Measurements from ENCODE around the gene GPR107.

GRCh38 chr9:130053504-130054324 lies at the start of gene GPR107:
- TF ChIP-seq SUZ12 (IDR thresholded peaks at IDR 0.05; ENCODE audit: extremely low read depth, insufficient read depth, insufficient read length) (no peak), ZNF274 (IDR thresholded peaks at IDR 0.05; ENCODE audit: low read depth, low read length) (no peak), YY1 (IDR thresholded peaks at IDR 0.05; ENCODE audit: insufficient read depth, insufficient read length) (peak; percentile 85)

Data from NT2/D1 (cell line).